AML-193 (cell line): ENCODE data around the gene SRSF11.

Source experiments
- DNase-seq, 2 experiments: peaks; one replicate each; lab custom pipeline; 2025; lab: John Stamatoyannopoulos, UW

SRSF11 gene

DNA sequence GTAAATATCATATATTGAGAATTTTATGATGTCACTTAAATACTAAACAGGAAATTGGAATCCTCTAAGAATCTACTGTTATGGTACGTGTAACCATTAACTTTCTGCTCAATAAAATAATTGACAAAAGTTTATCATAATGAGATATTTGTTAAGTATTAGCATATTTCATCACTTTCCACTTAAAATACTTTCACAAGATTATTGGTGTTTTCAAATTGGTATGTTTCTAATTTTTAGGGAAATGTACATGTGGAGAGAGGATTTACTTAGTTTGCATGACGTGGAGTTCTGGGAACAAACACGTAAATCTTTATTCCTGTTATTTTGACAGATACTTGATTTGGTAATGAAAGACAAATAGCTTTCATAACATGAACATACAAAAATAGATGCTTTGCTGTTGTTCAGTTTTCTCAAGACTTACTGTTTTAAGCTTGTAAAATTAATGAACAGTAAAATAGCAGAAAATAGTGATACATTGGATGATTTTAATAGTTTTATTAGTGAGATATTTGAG lies 1.6 kb downstream of the SRSF11 start:
- DNase-seq = no peak

DNA sequence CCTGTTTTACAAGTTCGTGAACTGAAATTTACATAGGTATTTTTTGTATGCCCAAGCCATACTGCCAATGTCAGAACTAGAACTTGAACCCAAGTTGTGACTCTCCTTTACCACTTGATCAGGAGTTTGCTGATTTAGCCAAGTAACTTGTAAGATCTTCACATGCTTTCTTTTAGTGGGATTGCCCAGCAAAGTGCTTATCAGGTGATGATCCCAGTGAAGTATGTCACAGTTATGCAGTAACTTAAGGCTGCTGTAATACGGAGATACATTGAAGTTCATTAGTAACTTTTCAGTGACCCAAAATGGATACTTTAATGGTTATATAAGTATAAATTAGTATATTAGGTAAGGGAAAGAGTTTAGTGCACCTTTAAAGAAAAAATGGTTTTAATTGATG lies 3.8 kb downstream of the SRSF11 start:
- no peak for DNase-seq

DNA sequence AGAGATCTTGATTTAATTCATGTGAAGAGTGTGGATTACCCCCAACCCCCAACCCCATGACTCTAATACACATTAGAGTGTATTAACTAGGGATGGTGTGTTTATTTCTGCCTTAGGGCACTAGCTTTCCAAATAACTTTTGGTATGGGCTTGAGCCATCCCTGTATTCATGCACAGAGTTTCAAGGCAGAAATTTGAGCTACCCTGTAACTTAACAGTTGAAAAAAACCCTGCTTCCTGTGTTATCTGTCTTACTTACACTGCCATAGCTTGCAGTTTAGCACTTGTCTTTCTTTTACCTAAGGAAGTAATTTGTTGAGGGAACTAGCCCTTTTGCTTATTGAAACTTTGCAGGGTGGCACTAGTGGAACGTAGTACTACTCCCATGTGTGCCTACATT lies 6.3 kb downstream of the SRSF11 start:
- DNase-seq = no peak

DNA sequence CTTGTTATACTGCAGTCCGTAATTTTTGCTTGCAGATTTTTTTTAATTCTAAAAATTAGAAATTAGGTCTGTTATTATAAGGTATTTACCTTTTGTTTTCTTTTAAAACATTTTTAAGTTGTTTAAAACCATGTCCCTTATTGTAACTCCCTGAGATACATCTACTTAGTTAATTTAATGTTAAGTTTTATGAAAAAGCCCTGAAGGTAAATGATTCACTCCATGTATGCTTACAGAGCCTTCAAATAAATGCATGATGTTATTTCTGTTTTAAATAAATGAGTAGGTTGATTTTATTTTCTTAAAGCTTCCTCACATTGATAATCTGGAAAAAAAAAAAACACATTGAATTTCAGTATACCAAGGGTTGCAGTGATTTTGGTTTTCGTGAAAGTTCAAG lies 7.5 kb downstream of the SRSF11 start:
- DNase-seq = no peak

DNA sequence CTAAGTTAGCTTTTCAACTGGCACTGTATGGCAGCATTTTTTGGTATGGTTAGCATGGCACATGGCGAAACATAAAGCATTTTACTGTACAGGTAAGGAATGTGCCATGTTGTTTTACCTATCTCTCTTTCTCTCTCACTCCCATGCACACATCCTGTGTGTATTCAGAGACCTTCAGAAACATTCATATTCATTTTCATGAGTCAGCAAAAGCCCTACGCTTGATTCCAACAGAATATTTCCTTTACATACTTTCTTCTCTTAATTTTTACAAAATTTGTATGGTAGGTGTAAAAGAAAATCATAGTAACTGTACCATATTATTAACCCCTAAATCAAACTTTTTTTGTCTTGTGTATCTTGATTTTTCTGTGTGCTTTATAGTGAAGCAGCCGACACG lies 10.3 kb downstream of the SRSF11 start:
- no peak for DNase-seq

DNA sequence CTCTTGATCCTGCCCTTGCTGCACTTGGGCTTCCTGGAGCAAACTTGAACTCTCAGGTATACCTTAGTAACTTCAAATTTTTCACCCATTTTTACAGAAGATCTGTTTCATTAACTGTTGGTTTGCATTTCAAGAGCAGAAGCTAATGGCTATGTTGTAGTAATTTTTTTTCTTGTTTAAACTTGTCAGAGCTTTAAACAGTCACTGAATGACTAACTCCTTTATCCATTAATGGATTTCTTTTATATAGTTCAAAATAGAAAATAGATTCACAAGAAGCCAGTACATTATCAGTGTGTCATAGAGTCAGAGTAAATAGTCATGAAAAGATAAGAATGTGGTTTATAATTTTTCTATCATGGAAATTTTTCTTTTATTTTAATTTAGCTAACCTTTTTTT lies 13.6 kb downstream of the SRSF11 start:
- DNase-seq = no peak

DNA sequence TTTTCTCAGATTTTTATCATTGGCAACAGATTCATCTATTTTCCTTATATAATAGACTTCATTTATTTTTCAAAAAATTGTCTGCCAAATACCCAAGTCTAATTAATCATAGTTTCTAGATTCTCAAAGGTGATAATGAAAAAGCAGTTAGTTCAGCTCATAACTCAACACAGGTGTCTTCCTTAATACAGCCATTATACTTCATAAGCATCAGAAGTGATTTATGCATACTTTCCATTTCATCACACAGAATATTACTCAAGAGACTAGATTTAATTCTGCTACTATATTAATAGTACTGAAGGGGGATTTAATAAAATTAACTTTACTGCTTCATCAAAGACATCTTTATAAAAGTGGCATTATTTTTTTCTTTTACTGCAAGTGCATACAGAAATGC lies 18.8 kb downstream of the SRSF11 start:
- no peak for DNase-seq

DNA sequence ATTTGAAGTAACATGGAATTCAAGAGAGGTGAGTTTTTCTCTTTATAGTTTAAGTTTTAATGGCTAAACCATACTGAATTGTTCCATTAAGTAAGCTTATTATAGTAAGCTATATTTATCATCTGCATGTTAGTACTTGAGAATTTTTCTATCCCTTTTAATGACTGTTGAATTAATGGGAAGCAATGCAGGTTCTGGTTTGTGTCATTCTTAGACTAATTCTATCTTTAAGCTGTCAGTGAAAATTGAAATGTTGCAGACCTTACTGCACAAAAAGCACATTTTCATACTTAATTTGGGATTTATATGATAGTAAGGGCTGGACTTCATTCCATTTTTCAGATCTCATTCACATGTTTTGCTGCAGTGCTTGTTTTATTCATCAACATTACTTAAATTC lies 25.9 kb downstream of the SRSF11 start:
- no peak for DNase-seq

DNA sequence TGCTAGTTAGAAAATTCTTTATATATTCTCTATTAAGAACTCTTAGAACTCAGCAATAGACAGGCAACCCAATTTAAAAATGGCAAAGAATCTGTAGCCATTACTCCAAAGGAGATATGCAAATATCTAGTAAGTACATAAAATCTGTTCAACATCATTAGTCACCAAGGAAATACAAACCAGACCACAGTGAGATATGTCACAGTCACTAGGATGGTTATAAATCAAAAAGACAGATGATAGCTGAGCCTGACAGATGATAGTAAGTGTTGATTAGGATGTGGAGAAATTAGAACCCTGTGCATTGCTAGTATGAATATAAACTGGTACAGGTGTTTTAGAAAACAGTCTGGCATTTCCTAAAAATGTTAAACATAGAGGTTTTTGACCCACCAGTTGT lies 26.6 kb downstream of the SRSF11 start:
- no peak for DNase-seq

DNA sequence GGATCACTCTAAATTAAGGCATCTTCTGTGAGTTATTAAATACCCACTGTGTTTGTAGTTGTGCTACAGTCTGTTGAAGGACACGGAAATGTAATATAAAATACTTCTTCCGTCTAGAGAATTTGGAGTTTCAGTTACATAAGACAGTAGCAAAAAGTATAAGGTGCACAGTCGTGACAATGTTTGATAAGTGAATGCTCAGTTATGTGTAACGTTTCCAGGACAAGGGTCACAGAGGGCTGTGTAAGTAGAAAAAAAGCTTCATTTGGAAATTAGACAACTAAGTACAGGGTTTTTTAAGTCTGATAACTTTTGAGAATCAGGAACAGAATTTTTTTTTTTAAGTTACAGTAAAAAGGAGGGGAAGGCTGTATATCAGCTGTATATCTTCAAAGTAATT lies 27.5 kb downstream of the SRSF11 start:
- no peak for DNase-seq

DNA sequence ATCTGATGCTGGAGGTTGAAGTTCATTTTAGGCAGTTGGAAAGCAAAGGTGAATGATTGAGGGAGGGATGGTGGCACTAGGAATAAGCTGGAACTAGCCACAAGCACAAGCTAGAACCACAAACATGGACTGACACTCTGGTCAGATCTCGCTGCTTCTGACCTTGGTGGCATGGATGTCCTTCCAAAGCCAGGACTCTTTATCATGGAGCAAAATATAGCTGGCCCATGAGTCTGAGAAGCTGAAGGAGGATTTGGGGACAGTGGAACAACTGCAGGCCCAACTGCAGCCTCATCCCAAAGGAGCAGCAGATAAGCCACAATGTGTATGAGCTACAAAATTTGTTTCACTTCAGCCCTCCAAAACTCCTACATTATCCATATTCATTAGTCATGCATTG lies 35.5 kb downstream of the SRSF11 start:
- DNase-seq = no peak

DNA sequence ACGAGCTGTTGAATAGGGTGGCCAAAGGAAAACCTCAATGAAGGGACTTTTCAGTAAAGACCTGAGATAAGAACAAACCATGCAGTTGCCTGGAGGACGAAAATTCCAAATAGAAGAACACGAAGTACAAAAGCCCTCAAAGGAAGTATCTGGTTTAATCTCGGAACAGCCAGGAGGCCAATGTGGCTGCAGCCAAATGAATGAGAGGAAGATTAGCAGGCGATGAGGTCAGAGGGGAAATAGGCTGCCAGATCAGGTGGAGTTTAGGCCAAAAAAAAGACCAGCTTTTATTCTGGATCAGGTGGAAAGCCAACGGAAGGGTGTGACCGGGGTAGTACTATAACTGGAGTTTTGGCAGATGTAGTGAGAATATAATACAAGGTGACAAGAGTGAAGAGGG lies 43.7 kb downstream of the SRSF11 start:
- no peak for DNase-seq

DNA sequence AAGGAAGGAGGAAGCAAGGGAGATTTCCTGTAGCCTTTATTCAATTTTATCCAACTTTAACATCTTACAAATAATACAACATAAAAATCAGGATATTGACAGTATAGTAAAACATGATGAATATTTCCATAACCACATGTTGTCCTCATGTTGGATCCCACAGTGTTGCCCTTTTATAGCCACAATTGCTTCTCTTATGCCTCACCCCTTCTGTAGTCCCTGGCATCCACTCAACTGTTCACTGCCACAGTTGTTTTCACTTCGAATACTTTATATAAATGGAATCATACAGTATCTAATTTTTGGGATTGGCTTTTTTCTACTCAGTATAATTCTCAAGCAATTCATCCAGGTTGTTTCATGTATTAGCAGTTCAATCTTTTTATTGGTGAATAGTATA lies 44.8 kb downstream of the SRSF11 start:
- DNase-seq = no peak

DNA sequence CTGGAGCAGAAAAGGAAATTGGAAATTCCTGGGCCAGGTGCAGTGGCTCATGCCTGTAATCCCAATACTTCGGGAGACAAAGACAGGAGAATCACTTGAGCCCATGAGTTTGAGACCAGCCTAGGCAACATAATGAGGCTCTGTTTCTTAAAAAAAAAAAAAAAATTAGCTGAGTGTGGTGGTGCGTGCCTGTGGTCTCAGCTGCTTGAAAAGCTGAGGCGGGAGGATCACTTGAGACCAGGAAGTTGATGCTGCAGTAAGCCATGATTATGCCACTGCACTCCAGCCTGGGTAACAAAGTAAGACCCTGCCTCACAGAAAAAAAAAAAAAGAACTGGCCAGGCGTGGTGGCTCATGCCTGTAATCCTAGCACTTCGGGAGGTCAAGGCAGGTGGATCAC lies 56.7 kb downstream of the SRSF11 start:
- no peak for DNase-seq

DNA sequence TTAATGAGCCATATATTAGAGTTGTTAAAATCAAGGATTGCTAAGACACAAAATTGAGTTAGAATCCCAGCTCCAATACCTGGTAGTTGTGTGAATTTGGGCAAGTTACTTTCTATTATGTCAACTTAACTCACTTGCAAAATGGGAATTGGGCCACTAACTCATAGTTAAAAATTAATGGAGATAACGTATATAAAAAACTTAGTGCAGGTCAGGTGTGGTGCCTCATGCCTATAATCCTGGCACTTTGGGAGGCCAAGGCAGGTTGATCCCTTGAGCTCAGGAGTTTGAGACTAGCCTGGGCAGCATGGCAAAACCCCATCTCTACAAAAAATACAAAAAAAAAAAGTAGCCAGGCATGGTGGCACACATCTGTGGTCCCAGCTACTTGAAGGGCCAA lies 57.5 kb downstream of the SRSF11 start:
- no peak for DNase-seq

DNA sequence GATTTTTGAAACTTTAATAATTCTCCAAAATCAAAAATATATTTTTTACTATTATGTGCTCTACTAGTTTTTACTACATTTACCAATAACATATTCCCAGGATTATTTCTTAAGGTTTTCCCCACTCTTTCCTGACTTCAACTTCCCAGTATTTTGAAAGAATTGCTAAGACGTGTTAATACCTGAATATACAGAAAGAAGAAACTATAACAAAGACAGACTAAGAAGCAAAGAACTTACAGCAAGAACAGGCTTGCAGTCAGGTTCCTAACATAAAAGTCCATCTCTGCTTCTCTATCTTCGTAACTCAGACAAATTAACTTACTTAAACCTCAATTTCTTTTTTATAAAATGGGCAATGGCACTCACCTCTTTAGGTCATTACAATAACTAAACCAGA lies 63.2 kb downstream of the SRSF11 start:
- no peak for DNase-seq

DNA sequence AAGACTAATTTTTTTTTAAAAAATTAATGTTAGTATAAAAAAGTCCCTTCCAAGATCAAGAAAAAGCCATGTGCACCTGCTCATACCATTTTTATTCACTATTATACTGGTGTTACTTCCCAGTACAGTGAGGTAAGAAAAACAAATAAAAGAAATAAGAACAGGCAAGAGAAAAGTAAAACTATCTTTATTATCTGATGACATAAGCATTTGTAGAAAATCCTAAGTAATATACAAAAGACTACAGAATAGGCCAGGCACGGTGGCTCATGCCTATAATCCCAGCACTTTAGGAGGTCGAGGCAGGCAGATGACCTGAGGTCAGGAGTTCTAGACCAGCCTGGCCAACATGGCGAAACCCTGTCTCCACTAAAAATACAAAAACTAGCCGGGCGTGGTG lies 65.3 kb downstream of the SRSF11 start:
- no peak for DNase-seq

DNA sequence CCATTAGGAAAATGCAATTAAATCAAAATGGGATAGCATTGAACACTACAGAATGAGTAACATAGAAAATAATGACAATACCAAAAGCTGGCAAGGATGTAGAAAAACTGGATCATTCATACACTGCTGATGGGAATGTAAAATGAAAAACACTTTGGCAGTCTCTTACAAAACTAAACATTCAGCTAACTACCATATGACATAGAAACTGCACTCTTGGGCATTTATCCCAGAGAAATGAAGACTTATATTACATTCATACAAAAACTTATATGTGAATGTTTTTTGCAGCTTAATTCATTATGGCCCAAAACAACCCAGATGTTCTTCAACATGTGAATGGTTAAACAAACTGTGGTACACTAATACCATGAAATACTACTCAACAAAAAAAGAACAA lies 67.0 kb downstream of the SRSF11 start:
- DNase-seq = no peak

DNA sequence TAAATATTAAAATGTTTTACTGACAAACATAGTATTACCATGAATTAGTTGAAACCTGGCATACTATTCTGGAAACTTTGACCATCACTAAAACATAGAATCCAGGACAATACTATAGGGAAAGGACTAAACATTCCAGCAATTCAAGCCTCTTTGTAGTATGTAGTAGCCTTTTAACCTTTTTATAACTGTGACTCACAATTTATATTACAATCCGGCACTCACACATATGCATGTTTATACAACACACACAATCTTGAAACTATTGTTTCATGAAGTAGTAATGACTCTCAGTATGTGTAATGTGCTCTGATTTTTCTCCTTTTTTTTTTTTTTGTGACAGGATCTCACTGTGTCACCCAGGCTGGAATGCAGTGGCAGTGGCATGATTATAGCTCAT lies 69.0 kb downstream of the SRSF11 start:
- no peak for DNase-seq

DNA sequence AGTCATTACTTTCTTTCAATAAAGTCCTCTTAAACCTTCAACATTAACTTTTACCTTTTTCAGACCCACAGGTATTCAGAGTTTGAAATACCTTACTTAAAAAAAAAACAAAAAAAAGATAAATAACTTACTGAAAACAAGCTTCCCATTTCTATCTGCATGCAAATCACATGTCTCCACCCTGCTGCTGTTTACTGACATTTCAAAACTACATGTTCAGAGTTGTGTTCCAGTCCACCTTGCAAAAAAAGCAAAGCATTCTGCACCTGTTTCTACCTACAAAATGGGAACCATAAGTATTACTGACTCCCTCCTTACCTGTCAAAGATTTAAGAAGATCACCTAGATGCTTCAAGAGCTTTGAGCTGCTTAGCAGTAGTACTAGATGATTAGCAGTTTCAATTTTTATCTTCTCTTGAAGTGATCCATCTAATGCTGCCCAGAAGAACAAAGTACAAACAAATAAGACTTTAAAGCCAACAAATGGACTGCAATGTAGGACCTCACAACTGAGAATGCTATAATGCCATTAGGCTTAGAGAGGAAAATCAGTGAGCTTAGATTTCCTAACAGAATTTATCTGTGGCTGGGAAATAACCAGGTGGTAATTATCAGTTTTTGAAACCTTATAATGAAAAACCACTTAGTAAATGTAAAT lies 72.1 kb downstream of the SRSF11 start:
- DNase-seq = no peak

DNA sequence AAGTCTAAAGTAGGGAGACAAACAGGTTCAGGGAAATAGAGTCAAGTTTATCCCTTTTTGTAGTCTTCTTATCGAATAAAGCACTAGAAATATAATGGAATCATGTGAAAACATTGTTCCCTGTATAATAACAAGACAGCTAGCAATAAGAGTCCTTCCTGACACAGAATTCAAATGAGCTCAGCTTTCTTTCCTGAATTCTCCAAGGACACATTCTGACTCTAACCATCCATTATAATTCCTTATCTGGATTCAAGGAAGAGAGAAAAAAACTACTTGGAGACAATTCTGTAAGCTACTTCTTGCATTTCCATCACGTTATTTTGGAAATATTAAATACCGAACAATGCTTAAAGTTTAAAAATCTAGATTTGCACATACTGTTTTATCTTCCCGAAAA lies 74.6 kb downstream of the SRSF11 start:
- no peak for DNase-seq

DNA sequence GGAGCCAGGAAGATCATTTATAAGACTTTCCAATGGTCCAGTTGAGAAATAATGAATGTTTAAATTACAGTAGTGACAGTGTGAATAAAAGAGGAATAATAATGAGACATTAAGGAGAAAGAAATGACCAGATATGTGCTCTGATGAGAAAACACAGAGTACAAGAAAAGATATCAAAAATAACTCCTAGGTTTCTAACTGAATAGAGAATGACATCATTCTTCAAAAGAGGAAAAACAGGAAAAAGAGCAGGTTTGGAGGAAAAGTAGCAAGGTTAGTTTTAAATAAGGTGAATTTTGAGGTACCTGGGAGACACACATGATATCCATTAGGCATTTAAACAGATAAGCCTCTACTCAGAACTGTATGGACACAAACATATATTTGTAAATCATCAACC lies 78.3 kb downstream of the SRSF11 start:
- DNase-seq = no peak
